IPS-15b (cell line): ENCODE measurements around the gene ACOT13.
"Not testable (repeated sequence)": the region's sequence is repeated elsewhere in the genome, so short reads cannot be mapped to it uniquely, and the experiment has no call there.

Source experiments
- H3K27me3 ChIP-seq: one replicate; pipeline ENCODE4 v1.6.1; 2013; ENCODE audit warnings: low read length; ENCODE audit not compliant: control insufficient read depth, insufficient read depth
- H3K36me3 ChIP-seq: one replicate; pipeline ENCODE4 v1.6.1; 2013; ENCODE audit warnings: low read length; ENCODE audit not compliant: control insufficient read depth, insufficient read depth
- H3K4me1 ChIP-seq: one replicate; pipeline ENCODE4 v1.6.1; 2013; ENCODE audit warnings: mild to moderate bottlenecking, low read length; ENCODE audit not compliant: control insufficient read depth, insufficient read depth
- H3K4me3 ChIP-seq: one replicate; pipeline ENCODE4 v1.5.1; 2013; ENCODE audit warnings: low read depth, low read length
- H3K9ac ChIP-seq: one replicate; pipeline ENCODE4 v1.6.1; 2013; ENCODE audit warnings: low read depth, mild to moderate bottlenecking, low read length
- H3K9me3 ChIP-seq: one replicate; pipeline ENCODE4 v1.6.1; 2013; ENCODE audit warnings: mild to moderate bottlenecking, low read length; ENCODE audit not compliant: control insufficient read depth, insufficient read depth

Gene ACOT13

GRCh38 chr6:24664046-24664987 lies 2.6 kb upstream of the ACOT13 start:
- no peak overlapping the region for H3K9ac ChIP-seq

GRCh38 chr6:24666097-24666640 lies 708 bp upstream of the ACOT13 start:
- H3K4me1 ChIP-seq: peaks cover 5% of the 10 kb centered on the region
- peak overlapping the region; percentile 100 for H3K4me3 ChIP-seq
- peak overlapping the region; percentile 96 for H3K9ac ChIP-seq
- no peaks in the 10 kb centered on the region for H3K27me3 ChIP-seq
- peaks cover 12% of the 10 kb centered on the region for H3K36me3 ChIP-seq
- H3K9me3 ChIP-seq: no peaks in the 10 kb centered on the region

More at GRCh38 chr6:24664046-24664987, 2.6 kb upstream of the ACOT13 start:
- Histone ChIP-seq H3K4me1 (peaks cover 11% of the 10 kb centered on the region), H3K27me3 (no peaks in the 10 kb centered on the region), H3K4me3 (no peak overlapping the region), H3K36me3 (peaks cover 12% of the 10 kb centered on the region), H3K9me3 (no peaks in the 10 kb centered on the region)

DNA sequence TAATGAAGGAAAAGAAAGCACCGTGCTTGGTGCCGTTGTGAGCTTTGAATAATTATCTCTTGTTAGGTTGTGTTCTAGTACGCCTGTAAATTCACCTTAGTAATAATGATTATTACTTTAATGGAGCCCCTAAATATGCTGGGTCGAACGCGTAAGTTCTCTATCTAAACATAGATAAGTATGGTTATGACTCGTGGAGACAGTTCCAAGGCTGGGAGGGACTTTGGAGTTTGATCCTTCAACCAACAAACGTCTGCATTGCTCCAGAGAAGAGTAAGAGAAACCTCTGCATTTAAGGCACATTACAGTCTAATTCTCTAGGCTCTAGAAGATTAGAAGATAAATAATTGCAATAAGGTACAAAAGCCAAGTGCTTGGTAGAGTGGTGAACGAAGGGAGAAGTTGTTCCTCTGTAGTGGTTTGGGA lies 514 bp downstream of the ACOT13 start:
- Histone ChIP-seq H3K4me3 (peak overlapping the region; percentile 66), H3K36me3 (peaks cover 12% of the 10 kb centered on the region), H3K9ac (peak overlapping the region; percentile 92), H3K4me1 (peaks cover 5% of the 10 kb centered on the region), H3K27me3 (no peaks in the 10 kb centered on the region), H3K9me3 (no peaks in the 10 kb centered on the region)

- H3K4me1 ChIP-seq, H3K4me3 ChIP-seq, H3K9me3 ChIP-seq, H3K9ac ChIP-seq, H3K36me3 ChIP-seq, H3K27me3 ChIP-seq: not testable (repeated sequence)
Measured at GRCh38 chr6:24668066-24668996, 1.5 kb downstream of the ACOT13 start.

GRCh38 chr6:24668997-24669361 lies 2.1 kb downstream of the ACOT13 start:
- Histone ChIP-seq H3K4me3 (no peak overlapping the region), H3K9ac (no peak overlapping the region), H3K4me1 (peaks cover 5% of the 10 kb centered on the region), H3K27me3 (no peaks in the 10 kb centered on the region), H3K36me3 (peaks cover 6% of the 10 kb centered on the region), H3K9me3 (no peaks in the 10 kb centered on the region)

DNA sequence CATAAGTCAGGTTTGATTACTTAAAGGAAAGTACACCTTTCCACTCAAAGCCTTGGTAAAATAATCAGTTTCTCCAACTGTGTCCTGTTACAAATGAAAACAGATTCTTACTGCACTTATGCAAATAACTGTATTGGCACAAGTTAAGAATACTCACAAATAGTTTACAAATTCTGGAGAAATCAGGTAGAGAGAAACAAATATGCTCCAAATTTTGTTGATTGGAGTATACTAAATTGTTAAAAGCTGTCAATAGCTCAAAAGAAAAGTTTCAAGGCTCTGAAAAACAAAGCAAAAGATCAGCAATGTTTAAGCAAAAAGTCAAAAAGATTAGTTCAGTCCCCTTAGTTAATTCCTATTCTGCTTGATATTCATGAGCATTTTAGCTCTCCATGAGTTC lies 3.6 kb downstream of the ACOT13 start:
- H3K9me3 ChIP-seq, H3K27me3 ChIP-seq, H3K36me3 ChIP-seq, H3K4me1 ChIP-seq, H3K4me3 ChIP-seq, H3K9ac ChIP-seq: not testable (repeated sequence)

GRCh38 chr6:24671077-24671476 lies 4.2 kb downstream of the ACOT13 start:
- H3K4me3 ChIP-seq, H3K9me3 ChIP-seq, H3K4me1 ChIP-seq, H3K27me3 ChIP-seq, H3K36me3 ChIP-seq, H3K9ac ChIP-seq: not testable (repeated sequence)

GRCh38 chr6:24672620-24673182 lies 5.8 kb downstream of the ACOT13 start:
- no peaks in the 10 kb centered on the region for H3K36me3 ChIP-seq
- no peaks in the 10 kb centered on the region for H3K4me1 ChIP-seq
- H3K27me3 ChIP-seq: no peaks in the 10 kb centered on the region
- H3K4me3 ChIP-seq: no peak overlapping the region
- no peak overlapping the region for H3K9ac ChIP-seq
- H3K9me3 ChIP-seq: no peaks in the 10 kb centered on the region

DNA sequence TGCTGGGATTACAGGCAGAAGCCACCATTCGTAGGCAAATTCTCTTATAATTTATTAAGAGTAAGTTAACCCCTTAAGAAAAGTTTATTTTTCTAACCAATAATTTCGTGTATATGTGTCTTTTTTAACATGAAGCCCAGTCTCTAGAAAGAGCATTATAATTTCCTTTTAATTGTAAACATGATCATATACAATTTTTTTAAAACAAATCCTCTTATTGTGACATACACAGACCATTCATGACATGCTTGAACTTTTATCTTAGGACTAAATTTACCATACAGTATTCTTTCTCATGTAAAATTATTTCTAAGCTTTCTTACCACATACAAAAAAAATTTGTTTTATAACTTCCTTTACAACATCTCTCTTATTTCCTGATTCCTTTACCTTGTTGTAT lies 6.7 kb downstream of the ACOT13 start:
- no peaks in the 10 kb centered on the region for H3K36me3 ChIP-seq
- H3K27me3 ChIP-seq: no peaks in the 10 kb centered on the region
- no peak overlapping the region for H3K9ac ChIP-seq
- H3K4me1 ChIP-seq: no peaks in the 10 kb centered on the region
- H3K4me3 ChIP-seq: no peak overlapping the region
- H3K9me3 ChIP-seq: no peaks in the 10 kb centered on the region

DNA sequence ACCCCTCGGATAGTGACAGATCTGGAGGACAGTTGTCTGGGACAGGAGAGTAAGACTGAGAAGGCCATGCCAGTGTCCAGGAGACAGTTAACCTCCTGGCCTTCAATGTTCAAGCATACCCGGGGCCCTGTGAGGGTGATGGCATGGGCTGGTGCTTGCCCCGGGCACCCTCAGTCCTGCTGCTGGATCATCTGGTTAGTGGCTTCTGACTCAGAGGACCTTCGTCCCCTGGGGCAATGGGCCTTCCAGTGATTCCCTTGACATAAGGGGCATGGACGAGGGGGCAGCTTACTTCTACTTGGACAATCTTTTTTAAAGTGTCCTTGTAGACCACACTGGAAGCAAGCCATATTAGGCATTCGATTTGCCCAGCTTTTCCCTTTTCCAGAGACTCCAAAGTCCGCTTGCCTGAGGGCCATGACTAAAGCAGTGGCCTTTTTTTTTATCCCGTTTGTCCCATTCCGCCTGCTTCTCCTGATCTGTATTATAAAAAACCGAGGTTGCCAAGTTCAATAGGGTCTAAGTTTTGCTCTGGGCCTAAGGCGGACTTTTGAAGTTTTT lies 12.0 kb downstream of the ACOT13 start:
- not testable (repeated sequence) for H3K4me3 ChIP-seq, H3K27me3 ChIP-seq, H3K4me1 ChIP-seq, H3K9me3 ChIP-seq, H3K36me3 ChIP-seq, H3K9ac ChIP-seq

- Histone ChIP-seq H3K4me1 (peaks cover 8% of the 10 kb centered on the region), H3K9ac (no peak overlapping the region)
Measured at GRCh38 chr6:24680582-24680981, 13.7 kb downstream of the ACOT13 start.

More at GRCh38 chr6:24680582-24680981, 13.7 kb downstream of the ACOT13 start:
- Histone ChIP-seq H3K27me3 (no peaks in the 10 kb centered on the region), H3K4me3 (no peak overlapping the region), H3K36me3 (no peaks in the 10 kb centered on the region), H3K9me3 (no peaks in the 10 kb centered on the region)
